GM12878 (cell line): Measurements from ENCODE around the gene TKFC. TPM values are rescaled to one million over a fixed set of nuclear protein-coding genes. Genes with fewer than 3 reads are reported as not detected.
A peak's percentile ranks its signal among the peaks of the same experiment; 100 is the strongest.

ENCODE experiments used
- BCL11A ChIP-seq: IDR thresholded peaks from 2 replicates; pipeline ENCODE4 v1.6.1; 2011; ENCODE audit warnings: low read depth, low read length
- BHLHE40 ChIP-seq, 2 experiments: fragments of 450-650 bp in 1 of 2; IDR thresholded peaks; 2 replicates each; pipeline ENCODE4 v1.6.1; 2011 to 2017; ENCODE audit warnings: low read depth in 2 of 2, borderline replicate concordance in 1 of 2, improper control_type of control experiment in 1 of 2, low read length in 1 of 2, mild to moderate bottlenecking in 1 of 2
- EED ChIP-seq: sonication (generic); IDR thresholded peaks from 2 replicates; pipeline ENCODE4 v1.6.1; 2016; ENCODE audit warnings: antibody characterized with exemption, low read depth
- EGR1 ChIP-seq, 2 experiments: IDR thresholded peaks; 1 replicate in 1 of 2; 2 replicates in 1 of 2; pipeline ENCODE4 v1.6.1; 2011 to 2012; ENCODE audit warnings: low read depth in 2 of 2, low read length in 2 of 2, borderline replicate concordance in 1 of 2, mild to moderate bottlenecking in 1 of 2, moderate library complexity in 1 of 2
- ETV6 ChIP-seq, 2 experiments: fragments of 450-650 bp in 1 of 2; IDR thresholded peaks in 1 of 2; conservative IDR thresholded peaks in 1 of 2; 2 replicates each; pipeline ENCODE4 v1.6.1; 2014; ENCODE audit warnings: antibody characterized with exemption in 1 of 2, borderline replicate concordance in 1 of 2, low read depth in 1 of 2, mild to moderate bottlenecking in 1 of 2, moderate library complexity in 1 of 2
- HDAC6 ChIP-seq: fragments of 200-600 bp; sonication (generic); IDR thresholded peaks from one replicate; pipeline ENCODE4 v1.8.0; 2017; ENCODE audit warnings: antibody characterized with exemption; ENCODE audit not compliant: unreplicated experiment
- HSF1 ChIP-seq: fragments of 150-350 bp; IDR thresholded peaks from 2 replicates; pipeline ENCODE4 v1.6.1; 2014; ENCODE audit warnings: mild to moderate bottlenecking, low read depth, low read length
- IKZF2 ChIP-seq, 2 experiments: fragments of 450-650 bp; IDR thresholded peaks; 2 replicates each; pipeline ENCODE4 v1.6.1; 2017; ENCODE audit warnings: mild to moderate bottlenecking in 2 of 2, moderate library complexity in 2 of 2
- PRDM15 ChIP-seq: fragments of 450-650 bp; formaldehyde crosslinking; IDR thresholded peaks from 2 replicates; pipeline ENCODE4 v1.4.0; 2020; ENCODE audit warnings: mild to moderate bottlenecking, moderate library complexity
- RCOR1 ChIP-seq: conservative IDR thresholded peaks from 2 replicates; pipeline ENCODE4 v1.6.1; 2012; ENCODE audit warnings: low read depth, low read length, improper control_type of control experiment
- RUNX3 ChIP-seq: IDR thresholded peaks from 2 replicates; pipeline ENCODE4 v1.6.1; 2012; ENCODE audit warnings: low read length, inconsistent platforms
- SP1 ChIP-seq: IDR thresholded peaks from one replicate; pipeline ENCODE4 v1.6.1; 2011; ENCODE audit warnings: low read depth, low read length
- TARDBP ChIP-seq: IDR thresholded peaks from 2 replicates; pipeline ENCODE4 v1.6.1; 2016; ENCODE audit warnings: borderline replicate concordance
- ZNF622 ChIP-seq: fragments of 450-650 bp; IDR thresholded peaks from 2 replicates; pipeline ENCODE4 v1.6.1; 2017; ENCODE audit warnings: mild to moderate bottlenecking, inconsistent platforms
- polyA plus RNA-seq, 11 experiments: library from polyadenylated mRNA; depleted of rRNA in 4 of 11; unstranded in 6 of 11; stranded (reverse) in 5 of 11; fragments of >200 nt; fragmentation: Nextera tagmentation in 4 of 11; fragmentation: Illumina TruSeq in 1 of 11; extraction: Ambion mirVana in 4 of 11; extraction: Trizol in 1 of 11; gene quantifications; 1 replicate in 1 of 11; 2 replicates in 10 of 11; pipeline versions ENCODE4 v1.2.1 to v1.2.3, GENCODE V29; 2011 to 2016; ENCODE audit warnings: inconsistent platforms in 2 of 11, missing spikeins in 2 of 11, low read depth in 1 of 11
- total RNA-seq, 4 experiments: library from RNA; depleted of rRNA in 3 of 4; stranded (reverse); fragments of >200 nt in 3 of 4; fragmentation: Illumina TruSeq in 1 of 4; extraction: Trizol in 1 of 4; gene quantifications; 2 replicates each; pipeline versions ENCODE4 v1.2.1 to v1.2.3, GENCODE V29; 2013 to 2021
- TF ChIP-seq, protein P1 (sequence below): fragments of 450-650 bp; IDR thresholded peaks from 2 replicates; pipeline ENCODE4 v1.6.1; 2018; ENCODE audit warnings: borderline replicate concordance, mild to moderate bottlenecking; ENCODE audit not compliant: partially characterized antibody
- TF ChIP-seq, protein P2 (sequence below): IDR thresholded peaks from 2 replicates; pipeline ENCODE4 v1.6.1; 2012; ENCODE audit warnings: low read depth, low read length, improper control_type of control experiment
- TF ChIP-seq, protein P3 (sequence below): IDR thresholded peaks from 2 replicates; pipeline ENCODE4 v1.6.1; 2011; ENCODE audit warnings: borderline replicate concordance, low read depth, mild to moderate bottlenecking, moderate library complexity, mixed read lengths, low read length; ENCODE audit not compliant: insufficient read depth; ENCODE audit errors: extremely low read length

Gene TKFC
- total and polyA plus RNA-seq, 10 of the 15 experiments (the other 5 are each of a cell fraction or from before 2014, with no cell fraction given), result 2.4 to 113 (median 59.0) TPM

- TF ChIP-seq HDAC6, result no peak
- TF ChIP-seq HSF1, result no peak
- no peak for TF ChIP-seq EED
- no peak for TF ChIP-seq TARDBP
- no peak for TF ChIP-seq BHLHE40 (IDR thresholded peaks at IDR 0.05; ENCODE audit: borderline replicate concordance in 1 of 2, low read depth in 2 of 2, low read length in 1 of 2)
- TF ChIP-seq ZNF622, result no peak
- TF ChIP-seq ETV6 (conservative IDR thresholded peaks at IDR 0.05 in 1 of 2, IDR thresholded peaks at IDR 0.05 in 1 of 2; ENCODE audit: borderline replicate concordance in 1 of 2, low read depth in 1 of 2), result no peak
- no peak for TF ChIP-seq BCL11A
- TF ChIP-seq PRDM15 (CRISPR knock-in tag), result no peak
- TF ChIP-seq, protein P1, sequence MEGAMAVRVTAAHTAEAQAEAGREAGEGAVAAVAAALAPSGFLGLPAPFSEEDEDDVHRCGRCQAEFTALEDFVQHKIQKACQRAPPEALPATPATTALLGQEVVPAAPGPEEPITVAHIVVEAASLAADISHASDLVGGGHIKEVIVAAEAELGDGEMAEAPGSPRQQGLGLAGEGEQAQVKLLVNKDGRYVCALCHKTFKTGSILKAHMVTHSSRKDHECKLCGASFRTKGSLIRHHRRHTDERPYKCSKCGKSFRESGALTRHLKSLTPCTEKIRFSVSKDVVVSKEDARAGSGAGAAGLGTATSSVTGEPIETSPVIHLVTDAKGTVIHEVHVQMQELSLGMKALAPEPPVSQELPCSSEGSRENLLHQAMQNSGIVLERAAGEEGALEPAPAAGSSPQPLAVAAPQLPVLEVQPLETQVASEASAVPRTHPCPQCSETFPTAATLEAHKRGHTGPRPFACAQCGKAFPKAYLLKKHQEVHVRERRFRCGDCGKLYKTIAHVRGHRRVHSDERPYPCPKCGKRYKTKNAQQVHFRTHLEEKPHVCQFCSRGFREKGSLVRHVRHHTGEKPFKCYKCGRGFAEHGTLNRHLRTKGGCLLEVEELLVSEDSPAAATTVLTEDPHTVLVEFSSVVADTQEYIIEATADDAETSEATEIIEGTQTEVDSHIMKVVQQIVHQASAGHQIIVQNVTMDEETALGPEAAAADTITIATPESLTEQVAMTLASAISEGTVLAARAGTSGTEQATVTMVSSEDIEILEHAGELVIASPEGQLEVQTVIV, result no peak
- TF ChIP-seq SP1, result no peak
- TF ChIP-seq, protein P2, sequence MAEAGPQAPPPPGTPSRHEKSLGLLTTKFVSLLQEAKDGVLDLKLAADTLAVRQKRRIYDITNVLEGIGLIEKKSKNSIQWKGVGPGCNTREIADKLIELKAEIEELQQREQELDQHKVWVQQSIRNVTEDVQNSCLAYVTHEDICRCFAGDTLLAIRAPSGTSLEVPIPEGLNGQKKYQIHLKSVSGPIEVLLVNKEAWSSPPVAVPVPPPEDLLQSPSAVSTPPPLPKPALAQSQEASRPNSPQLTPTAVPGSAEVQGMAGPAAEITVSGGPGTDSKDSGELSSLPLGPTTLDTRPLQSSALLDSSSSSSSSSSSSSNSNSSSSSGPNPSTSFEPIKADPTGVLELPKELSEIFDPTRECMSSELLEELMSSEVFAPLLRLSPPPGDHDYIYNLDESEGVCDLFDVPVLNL, result no peak
- 0 out of 3 replicates have a peak, but pooled peaks of 1 of the 2 experiments have one; percentile 18 for TF ChIP-seq EGR1 (IDR thresholded peaks at IDR 0.05; ENCODE audit: borderline replicate concordance in 1 of 2, low read depth in 2 of 2, low read length in 2 of 2)
- TF ChIP-seq RUNX3, result no peak
- 0 out of 2 replicates have a peak, but pooled peaks have one; percentile 2 for TF ChIP-seq RCOR1
- TF ChIP-seq, protein P3, sequence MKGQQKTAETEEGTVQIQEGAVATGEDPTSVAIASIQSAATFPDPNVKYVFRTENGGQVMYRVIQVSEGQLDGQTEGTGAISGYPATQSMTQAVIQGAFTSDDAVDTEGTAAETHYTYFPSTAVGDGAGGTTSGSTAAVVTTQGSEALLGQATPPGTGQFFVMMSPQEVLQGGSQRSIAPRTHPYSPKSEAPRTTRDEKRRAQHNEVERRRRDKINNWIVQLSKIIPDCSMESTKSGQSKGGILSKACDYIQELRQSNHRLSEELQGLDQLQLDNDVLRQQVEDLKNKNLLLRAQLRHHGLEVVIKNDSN, result peak; percentile 20
- peak; percentile 7 to 44; a peak in 1 of 4 replicates for TF ChIP-seq IKZF2 (IDR thresholded peaks at IDR 0.05)
Observed at GRCh38 chr11:61333550-61334433, 764 bp downstream of the TKFC start (continued).
